ENCODE measurements around the gene MIP. TPM values are rescaled to one million over a fixed set of nuclear protein-coding genes. Genes with fewer than 3 reads are reported as not detected.

Gene MIP
- total and polyA plus RNA-seq, 2 of the 13 experiments (the other 11 are each of a cell fraction or from before 2014, with no cell fraction given), result not detected

- TF ChIP-seq SP4 (CRISPR knock-in tag; IDR thresholded peaks at IDR 0.05), result peak; percentile 68; the same call in 1 of the 2 replicates
- TF ChIP-seq PHF21A (CRISPR knock-in tag; IDR thresholded peaks at IDR 0.05), result peak; percentile 72
- peak; percentile 61; the same call in 1 of the 2 replicates for TF ChIP-seq ZBTB2 (CRISPR knock-in tag; IDR thresholded peaks at IDR 0.05; ENCODE audit: low read depth)
- TF ChIP-seq ZNF33A (CRISPR knock-in tag; IDR thresholded peaks at IDR 0.05; ENCODE audit: borderline replicate concordance), result 0 out of 2 replicates have a peak, but pooled peaks have one; percentile 50
- peak; percentile 24; the same call in 1 of the 2 replicates for TF ChIP-seq HNF4A (CRISPR knock-in tag; IDR thresholded peaks at IDR 0.05)
- TF ChIP-seq SMAD1 (CRISPR knock-in tag; IDR thresholded peaks at IDR 0.05; ENCODE audit: borderline replicate concordance, low read depth), result no peak
- peak; percentile 97 for TF ChIP-seq ZNF687 (CRISPR knock-in tag; IDR thresholded peaks at IDR 0.05)
- peak; percentile 52 for TF ChIP-seq JARID2 (CRISPR knock-in tag; IDR thresholded peaks at IDR 0.05; ENCODE audit: insufficient replicate concordance)
- no peak for TF ChIP-seq SCMH1 (CRISPR knock-in tag; IDR thresholded peaks at IDR 0.05; ENCODE audit: borderline replicate concordance)
- no peak for TF ChIP-seq SRSF4 (IDR thresholded peaks at IDR 0.05; ENCODE audit: low read depth, low read length, poor library complexity, severe bottlenecking)
- TF ChIP-seq ZMYM2 (CRISPR knock-in tag; IDR thresholded peaks at IDR 0.05), result no peak
- TF ChIP-seq RBFOX2 (IDR thresholded peaks at IDR 0.05; ENCODE audit: low read depth, low read length), result peak; percentile 84
- 0 out of 2 replicates have a peak, but pooled peaks have one; percentile 69 for TF ChIP-seq ZNF576 (CRISPR knock-in tag; IDR thresholded peaks at IDR 0.05)
- TF ChIP-seq ARNT (IDR thresholded peaks at IDR 0.05), result no peak
- TF ChIP-seq KMT2B (CRISPR knock-in tag; IDR thresholded peaks at IDR 0.05), result peak; percentile 83
- TF ChIP-seq ZBTB25 (CRISPR knock-in tag; IDR thresholded peaks at IDR 0.05), result peak; percentile 40
- no peak for TF ChIP-seq NFE2L2 (IDR thresholded peaks at IDR 0.05; ENCODE audit: low read length)
- peak; percentile 48; the same call in 1 of the 2 replicates for TF ChIP-seq HDAC2 (CRISPR knock-in tag; IDR thresholded peaks at IDR 0.05)
- TF ChIP-seq TSC22D2 (CRISPR knock-in tag; IDR thresholded peaks at IDR 0.05; ENCODE audit: borderline replicate concordance), result no peak; the same call in 1 of the 2 replicates
- no peak for TF ChIP-seq ZNF720 (CRISPR knock-in tag; IDR thresholded peaks at IDR 0.05)
- no peak for TF ChIP-seq ATF1 (CRISPR knock-in tag; IDR thresholded peaks at IDR 0.05)
- TF ChIP-seq U2AF1 (optimal IDR thresholded peaks at IDR 0.05; ENCODE audit: low read depth, low read length), result no peak
- TF ChIP-seq YY1 (IDR thresholded peaks at IDR 0.05; ENCODE audit: insufficient read depth, insufficient replicate concordance, low read depth, low read length), result peak; percentile 49
- peak; percentile 46; the same call in 1 of the 2 replicates for TF ChIP-seq THAP11 (CRISPR knock-in tag; IDR thresholded peaks at IDR 0.05)
These were observed 5.4 kb downstream of the MIP start, which contains the start of gene TIMELESS (continued) for GRCh38 chr12:56448860-56449621.

Measured in HepG2 (cell line).